Stimulated activated CD8-positive, alpha-beta memory T cell treated with anti-CD3 and anti-CD28 coated beads, Interleukin-4, amount 100 ng/mL, for 1 hour (primary cell): ENCODE results near the gene POC1A.

Experiments
- DNase-seq, 2 donors: peaks; one replicate each; pipeline ENCODE4 v3.0.0-alpha.2; 2020; ENCODE audit warnings: low read depth in 2 of 2, low spot score in 1 of 2

POC1A gene

DNA sequence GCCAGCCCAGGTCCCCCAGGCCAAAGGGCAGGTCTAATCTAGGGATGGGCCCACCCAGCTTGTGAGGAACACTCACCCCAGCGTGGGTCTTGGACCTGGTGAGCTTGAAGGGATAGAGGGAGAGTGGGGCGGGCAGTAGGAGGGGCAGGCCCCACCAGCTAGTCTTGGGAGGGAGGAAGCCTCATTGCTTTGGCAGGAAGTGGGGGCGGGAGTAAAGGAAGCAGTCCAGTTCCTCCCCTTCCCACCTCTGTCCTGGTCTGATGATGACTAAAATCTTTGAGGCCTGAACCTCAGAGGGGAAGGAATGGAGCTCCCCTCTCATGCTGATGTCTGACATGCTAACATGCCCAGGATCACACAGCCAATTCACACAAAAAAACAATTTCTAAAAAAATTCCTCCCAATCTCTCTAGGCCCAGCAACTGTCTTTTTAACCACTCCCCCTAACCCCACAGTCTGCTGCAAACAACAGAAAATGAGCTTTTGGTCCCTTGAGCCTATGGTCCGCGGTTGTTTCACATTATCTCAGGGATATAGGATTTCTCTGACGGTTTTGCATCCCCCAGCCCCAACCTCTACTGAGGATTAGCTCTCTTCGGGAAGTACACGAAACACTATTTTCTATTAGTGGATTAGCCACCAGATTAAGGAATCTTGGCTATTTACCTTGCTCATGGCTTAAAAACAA is 67.1 kb downstream of the POC1A start:
- no peak for DNase-seq

DNA sequence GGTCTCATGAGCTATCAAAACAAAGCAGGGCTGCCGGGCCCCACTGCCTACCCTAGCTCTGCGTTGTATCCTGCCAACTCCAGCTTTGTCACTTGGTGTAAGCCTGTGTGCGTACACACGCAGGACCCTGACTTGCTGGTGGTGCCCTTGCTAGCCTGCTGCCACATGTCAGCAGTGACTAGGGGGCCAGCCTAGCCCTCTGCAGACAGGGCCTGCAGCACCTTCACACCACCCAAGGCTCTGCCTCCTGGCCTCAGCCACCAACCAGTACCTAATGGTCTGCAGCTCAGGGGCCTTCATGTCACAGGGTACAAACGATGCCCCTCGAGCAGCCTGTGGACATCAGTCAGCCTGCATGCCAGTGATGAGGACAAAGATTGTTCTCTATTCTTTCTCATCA is 67.8 kb downstream of the POC1A start:
- DNase-seq: no peak

- no peak for DNase-seq
Measured at GRCh38 chr3:52085681-52086282, 68.4 kb downstream of the POC1A start.

- DNase-seq: no peak
Measured at GRCh38 chr3:52084954-52085680, 69.1 kb downstream of the POC1A start.

DNA sequence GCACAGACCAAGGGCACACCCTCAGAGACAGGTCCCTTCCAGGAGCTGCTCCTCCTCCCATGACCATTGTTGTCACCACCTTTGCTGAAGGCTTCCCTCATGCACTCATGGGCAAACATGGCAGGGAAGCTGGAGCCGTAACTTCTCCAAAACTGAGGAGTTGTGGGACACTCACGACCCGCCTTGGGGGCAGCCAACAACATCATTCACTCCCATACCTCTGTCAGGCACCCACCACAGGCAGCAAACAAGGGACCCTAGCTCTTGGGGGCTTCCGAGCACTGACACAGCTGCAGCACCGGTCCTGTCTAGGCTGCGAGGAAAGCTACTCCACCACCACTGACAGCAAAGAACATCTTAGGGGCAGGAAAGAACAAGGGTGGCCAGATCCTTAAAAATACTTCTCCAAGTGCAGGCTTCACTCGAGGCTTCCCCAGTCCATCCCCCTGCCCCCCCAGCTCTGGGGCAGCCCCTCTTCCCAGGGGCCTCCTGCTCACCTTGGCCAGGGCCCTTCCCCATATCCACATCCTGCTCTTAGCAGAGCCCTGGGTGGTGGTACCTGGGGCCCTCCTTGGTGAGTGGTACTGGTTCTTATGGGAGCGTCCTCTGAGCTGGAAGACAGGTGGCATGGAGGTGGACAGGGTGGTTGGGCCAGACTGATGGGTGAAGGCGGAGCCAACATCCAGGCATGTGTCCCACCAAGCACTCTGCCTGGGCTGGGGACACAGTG is 69.8 kb downstream of the POC1A start:
- DNase-seq: no peak

GRCh38 chr3:52083556-52084087 is 70.6 kb downstream of the POC1A start:
- DNase-seq: no peak

DNA sequence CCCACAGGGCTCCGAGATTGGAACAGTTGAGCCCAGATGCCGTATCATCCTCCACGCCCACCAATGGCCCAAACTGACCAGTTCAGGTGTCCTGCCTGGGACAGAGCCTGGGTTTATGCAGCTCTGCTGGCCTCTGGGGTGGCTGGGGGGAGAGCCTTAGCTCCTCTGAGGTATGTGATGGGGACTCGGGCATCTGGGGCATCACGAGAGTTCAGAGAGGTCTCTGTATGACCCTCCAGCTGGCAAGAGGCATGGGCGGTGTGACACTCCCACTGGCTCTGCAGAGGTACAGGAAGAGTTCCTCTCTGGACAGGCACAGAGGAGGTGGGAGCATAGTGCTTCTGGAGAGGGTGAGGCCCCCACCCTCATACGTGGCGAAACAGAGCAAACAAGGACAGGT is 71.3 kb downstream of the POC1A start:
- DNase-seq: no peak

GRCh38 chr3:52080830-52081719 is 73.1 kb downstream of the POC1A start:
- no peak for DNase-seq

- no peak for DNase-seq
Measured at GRCh38 chr3:52079958-52080357, 74.3 kb downstream of the POC1A start.

GRCh38 chr3:52078781-52079560 is 75.3 kb downstream of the POC1A start:
- DNase-seq: no peak

- DNase-seq: no peak
Measured at GRCh38 chr3:52077925-52078324, 76.3 kb downstream of the POC1A start.

- no peak for DNase-seq
Measured at GRCh38 chr3:52076896-52077780, 77.1 kb downstream of the POC1A start.

GRCh38 chr3:52073490-52073889 is 80.7 kb downstream of the POC1A start:
- no peak for DNase-seq

DNA sequence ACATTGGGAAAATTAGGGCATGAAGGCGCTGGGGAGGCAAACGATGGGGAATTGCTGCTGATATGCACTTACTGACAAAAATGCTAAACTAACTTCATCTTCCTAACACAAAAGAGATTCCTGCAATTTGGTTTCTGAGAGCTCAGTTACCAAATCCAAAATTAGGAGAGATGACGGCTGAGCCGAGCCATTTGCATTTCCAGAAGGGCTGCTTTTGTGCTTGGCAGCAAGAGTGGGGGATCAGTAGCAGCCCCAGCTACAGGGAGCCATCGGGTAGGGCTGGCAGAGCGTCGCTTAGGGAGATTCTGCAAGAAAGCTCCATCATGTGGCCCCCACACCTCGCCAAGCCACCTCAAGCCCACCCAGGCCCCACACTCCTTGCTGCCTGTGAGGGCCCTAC is 81.8 kb downstream of the POC1A start:
- no peak for DNase-seq

- DNase-seq: no peak
Measured at GRCh38 chr3:52072020-52072419, 82.2 kb downstream of the POC1A start.

- no peak for DNase-seq
Measured at GRCh38 chr3:52070724-52071621, 83.2 kb downstream of the POC1A start.

GRCh38 chr3:52069855-52070254 is 84.4 kb downstream of the POC1A start:
- DNase-seq: no peak

DNA sequence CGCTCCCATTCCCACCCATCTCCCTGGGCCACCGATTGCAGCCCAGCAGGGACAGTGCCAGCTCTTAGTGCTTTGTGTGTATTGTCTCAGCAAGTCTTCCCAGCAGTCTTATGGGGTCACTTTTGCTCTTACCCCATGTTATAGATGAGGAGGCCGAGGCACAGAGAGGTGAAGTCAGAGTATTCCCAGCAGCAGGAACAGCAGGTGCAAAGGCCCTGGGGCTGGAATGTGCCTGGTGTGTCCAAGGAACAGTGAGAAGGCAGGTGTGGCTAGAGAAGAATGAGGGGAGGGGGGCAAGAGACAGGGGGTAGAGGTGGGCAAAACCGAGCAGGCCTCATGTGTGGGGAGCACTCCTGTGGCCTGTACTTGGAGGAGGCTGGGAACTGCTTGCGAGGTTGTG is 85.1 kb downstream of the POC1A start:
- DNase-seq: no peak
